ENCODE measurements around the gene NFIL3. TPM values are rescaled to one million over a fixed set of nuclear protein-coding genes. Genes with fewer than 3 reads are reported as not detected.

Gene NFIL3
- total RNA-seq, 1 experiment from 2014 or later = 9.3 TPM

DNA sequence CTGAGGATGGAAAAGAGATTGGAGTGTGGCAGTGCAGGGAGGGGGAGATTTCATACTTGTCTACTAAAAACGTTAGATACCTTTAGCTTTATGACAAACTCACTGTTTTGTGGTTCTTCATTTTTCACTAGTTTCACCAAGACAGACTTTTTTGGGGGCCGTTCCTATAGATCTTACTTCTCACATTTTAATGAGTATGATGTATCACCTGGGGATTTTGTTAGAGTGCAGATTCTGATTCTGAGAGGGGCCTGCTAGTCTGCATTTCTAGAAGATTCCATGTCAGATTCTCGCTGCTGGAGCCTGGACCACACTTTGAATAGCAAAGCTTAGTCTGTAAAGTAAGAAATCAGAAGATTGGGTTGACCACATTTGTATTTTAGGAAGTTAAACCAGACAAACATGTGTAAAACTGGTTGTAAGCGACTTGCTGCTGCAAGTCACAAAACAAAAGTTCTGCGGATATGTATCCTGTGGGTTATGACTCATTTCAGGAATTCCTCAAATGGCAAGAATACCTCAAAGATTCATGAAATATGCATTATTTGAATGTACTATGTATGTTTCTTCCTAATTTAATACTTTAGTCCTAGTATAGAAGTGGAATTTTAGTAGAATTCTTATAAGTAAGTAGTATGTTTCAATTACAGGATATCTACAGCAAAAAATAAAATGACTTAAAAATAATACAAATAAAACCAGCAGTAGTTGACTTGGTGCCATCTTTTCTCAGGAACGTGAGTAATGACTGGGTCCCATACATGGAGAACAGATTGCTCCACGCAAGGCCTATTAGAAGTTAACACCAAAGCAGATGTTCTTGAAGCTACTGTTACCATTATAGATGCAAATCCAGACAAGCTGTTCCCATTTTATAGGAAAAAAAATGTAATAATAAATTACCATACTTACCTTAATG, 27.8 kb downstream of the NFIL3 start:
- H3K4me1 ChIP-seq (replicated peaks; ENCODE audit: insufficient read depth) = peaks cover 19% of the 10 kb centered on the region
- peak; percentile 8 to 75 for DNase-seq
- H2AFZ ChIP-seq = no peak overlapping the region
- CTCF ChIA-PET = interaction anchor here (0.5 kb wide), 1 partner anchor 10 kb away, joined by 3 read pairs; no protein-coding TSS in a partner anchor
- no peaks in the 10 kb centered on the region for H3K36me3 ChIP-seq (ENCODE audit: low read depth)
- H3K79me2 ChIP-seq (ENCODE audit: low read depth) = no peaks in the 10 kb centered on the region
- TF ChIP-seq CTCF (conservative IDR thresholded peaks at IDR 0.05) (no peak), EZH2 (IDR thresholded peaks at IDR 0.05; ENCODE audit: low read depth) (no peak)
- H3K4me2 ChIP-seq = peak overlapping the region; percentile 41
- H3K27me3 ChIP-seq (ENCODE audit: insufficient read depth, low read depth) = no peaks in the 10 kb centered on the region
- no TSS peak for BruUV-seq (replicated peaks)
- H3K27ac ChIP-seq = peak overlapping the region; percentile 31
- no peaks in the 10 kb centered on the region for H4K20me1 ChIP-seq (ENCODE audit: insufficient read depth)
- intact Hi-C loops (cut with micrococcal nuclease; ENCODE audit: unreplicated experiment) = no loop called here
- peaks cover 20% of the 10 kb centered on the region for H3F3A ChIP-seq (ENCODE audit: insufficient read depth, low read depth)
- no peak overlapping the region for H3K4me3 ChIP-seq
- H3K9me2 ChIP-seq (ENCODE audit: insufficient read depth) = no peaks in the 10 kb centered on the region
- H3K9me3 ChIP-seq (ENCODE audit: insufficient read depth, low read depth) = no peaks in the 10 kb centered on the region
- POLR2A ChIA-PET (ENCODE audit: unreplicated experiment) = interaction anchor here (0.6 kb wide), 1 partner anchor 12 kb away, joined by 10 read pairs; no protein-coding TSS in a partner anchor

DNA sequence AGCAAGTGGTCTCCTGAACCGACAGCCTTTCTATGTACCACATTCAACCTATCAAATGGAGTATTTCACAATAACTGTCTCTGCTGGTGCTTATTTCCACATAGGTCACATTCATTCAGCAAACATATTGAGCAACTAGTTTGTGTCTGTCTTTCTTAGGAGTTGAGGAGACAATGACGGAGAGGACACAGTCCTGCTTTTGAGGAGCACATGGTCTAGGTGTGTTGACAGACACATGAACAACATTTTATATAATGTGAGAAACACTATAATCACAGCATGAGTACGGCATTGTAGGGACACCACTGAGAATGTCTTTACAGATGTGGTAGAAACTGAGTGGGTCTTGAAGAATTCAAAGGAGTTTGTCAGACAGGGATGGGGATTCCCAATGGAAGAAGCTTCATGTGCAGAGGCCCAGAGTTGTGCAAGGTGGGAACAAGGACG, 28.5 kb downstream of the NFIL3 start:
- Histone ChIP-seq H3K4me1 (replicated peaks; ENCODE audit: insufficient read depth) (peaks cover 19% of the 10 kb centered on the region), H3K9me3 (ENCODE audit: insufficient read depth, low read depth) (no peaks in the 10 kb centered on the region), H2AFZ (no peak overlapping the region), H3K4me3 (no peak overlapping the region), H3K27ac (peak overlapping the region; percentile 31; the same call in 1 of the 2 replicates), H3F3A (ENCODE audit: insufficient read depth, low read depth) (peaks cover 20% of the 10 kb centered on the region), H3K36me3 (ENCODE audit: low read depth) (no peaks in the 10 kb centered on the region), H3K27me3 (ENCODE audit: insufficient read depth, low read depth) (no peaks in the 10 kb centered on the region), H3K4me2 (peak overlapping the region; percentile 41), H3K9me2 (ENCODE audit: insufficient read depth) (no peaks in the 10 kb centered on the region), H3K79me2 (ENCODE audit: low read depth) (no peaks in the 10 kb centered on the region), H4K20me1 (ENCODE audit: insufficient read depth) (no peaks in the 10 kb centered on the region)
- BruUV-seq (replicated peaks) = no TSS peak
- TF ChIP-seq EZH2 (IDR thresholded peaks at IDR 0.05; ENCODE audit: low read depth) (no peak), CTCF (conservative IDR thresholded peaks at IDR 0.05) (no peak)
- DNase-seq = peak in 1 of 2 experiments; percentile 77
- ChIA-PET POLR2A (ENCODE audit: unreplicated experiment) (no interaction called here), CTCF (no interaction called here)
- intact Hi-C loops (cut with micrococcal nuclease; ENCODE audit: unreplicated experiment) = no loop called here

- Histone ChIP-seq H3K4me2 (no peak overlapping the region), H2AFZ (no peak overlapping the region), H4K20me1 (ENCODE audit: insufficient read depth) (no peaks in the 10 kb centered on the region), H3K27me3 (ENCODE audit: insufficient read depth, low read depth) (no peaks in the 10 kb centered on the region), H3F3A (ENCODE audit: insufficient read depth, low read depth) (peaks cover 20% of the 10 kb centered on the region), H3K79me2 (ENCODE audit: low read depth) (no peaks in the 10 kb centered on the region), H3K4me1 (replicated peaks; ENCODE audit: insufficient read depth) (peaks cover 19% of the 10 kb centered on the region), H3K27ac (no peak overlapping the region), H3K9me2 (ENCODE audit: insufficient read depth) (no peaks in the 10 kb centered on the region), H3K9me3 (ENCODE audit: insufficient read depth, low read depth) (no peaks in the 10 kb centered on the region), H3K4me3 (no peak overlapping the region), H3K36me3 (ENCODE audit: low read depth) (no peaks in the 10 kb centered on the region)
- intact Hi-C loops (cut with micrococcal nuclease; ENCODE audit: unreplicated experiment) = no loop called here
- no TSS peak for BruUV-seq (replicated peaks)
- no peak for DNase-seq
- CTCF ChIA-PET = no interaction called here
- POLR2A ChIA-PET (ENCODE audit: unreplicated experiment) = interaction anchor here (0.6 kb wide), 1 partner anchor 30 kb away, joined by 6 read pairs; the partner anchor contains the start of gene NFIL3
- TF ChIP-seq CTCF (conservative IDR thresholded peaks at IDR 0.05) (no peak), EZH2 (IDR thresholded peaks at IDR 0.05; ENCODE audit: low read depth) (no peak)
Measured at GRCh38 chr9:91393826-91394225, 29.8 kb downstream of the NFIL3 start.

Measured in PC-9 (cell line).